GM19468 (cell line): ENCODE data around the gene PPP1CA.

Experiments
- ATAC-seq: cut with Tn5 transposase; IDR thresholded peaks from one replicate; pipeline ENCODE4 v1.9.1; 2021; ENCODE audit warnings: mild to moderate bottlenecking, moderate library complexity, moderate number of reproducible peaks; ENCODE audit not compliant: unreplicated experiment; ENCODE audit errors: extremely low read depth

The PPP1CA gene

GRCh38 chr11:67355794-67356386 is 45.8 kb downstream of the PPP1CA start:
- ATAC-seq = no peak

- no peak for ATAC-seq
Measured at GRCh38 chr11:67355023-67355793, 46.5 kb downstream of the PPP1CA start.

- ATAC-seq = no peak
Measured at GRCh38 chr11:67354075-67355022, 47.3 kb downstream of the PPP1CA start.

GRCh38 chr11:67353317-67354074 is 48.2 kb downstream of the PPP1CA start, which contains the start of gene POLD4:
TSS of gene POLD4 (minus strand) at chr11:67353546. CDS start at chr11:67353399, 147 bp downstream.
- ATAC-seq = peak; percentile 53

- ATAC-seq = no peak
Measured at GRCh38 chr11:67352546-67353316, 48.9 kb downstream of the PPP1CA start.

- no peak for ATAC-seq
Measured at GRCh38 chr11:67351275-67352005, 50.2 kb downstream of the PPP1CA start.

- ATAC-seq = no peak
Measured at GRCh38 chr11:67349928-67350465, 51.7 kb downstream of the PPP1CA start.

GRCh38 chr11:67349457-67349856 is 52.2 kb downstream of the PPP1CA start:
- ATAC-seq = no peak

GRCh38 chr11:67349036-67349435 is 52.6 kb downstream of the PPP1CA start:
- ATAC-seq = no peak
